GM19397 (cell line): ENCODE data around the gene WDFY4.

Source experiments
- ATAC-seq: cut with Tn5 transposase; IDR thresholded peaks from one replicate; pipeline ENCODE4 v1.9.1; 2021; ENCODE audit warnings: mild to moderate bottlenecking, moderate library complexity; ENCODE audit not compliant: unreplicated experiment

The WDFY4 gene

DNA sequence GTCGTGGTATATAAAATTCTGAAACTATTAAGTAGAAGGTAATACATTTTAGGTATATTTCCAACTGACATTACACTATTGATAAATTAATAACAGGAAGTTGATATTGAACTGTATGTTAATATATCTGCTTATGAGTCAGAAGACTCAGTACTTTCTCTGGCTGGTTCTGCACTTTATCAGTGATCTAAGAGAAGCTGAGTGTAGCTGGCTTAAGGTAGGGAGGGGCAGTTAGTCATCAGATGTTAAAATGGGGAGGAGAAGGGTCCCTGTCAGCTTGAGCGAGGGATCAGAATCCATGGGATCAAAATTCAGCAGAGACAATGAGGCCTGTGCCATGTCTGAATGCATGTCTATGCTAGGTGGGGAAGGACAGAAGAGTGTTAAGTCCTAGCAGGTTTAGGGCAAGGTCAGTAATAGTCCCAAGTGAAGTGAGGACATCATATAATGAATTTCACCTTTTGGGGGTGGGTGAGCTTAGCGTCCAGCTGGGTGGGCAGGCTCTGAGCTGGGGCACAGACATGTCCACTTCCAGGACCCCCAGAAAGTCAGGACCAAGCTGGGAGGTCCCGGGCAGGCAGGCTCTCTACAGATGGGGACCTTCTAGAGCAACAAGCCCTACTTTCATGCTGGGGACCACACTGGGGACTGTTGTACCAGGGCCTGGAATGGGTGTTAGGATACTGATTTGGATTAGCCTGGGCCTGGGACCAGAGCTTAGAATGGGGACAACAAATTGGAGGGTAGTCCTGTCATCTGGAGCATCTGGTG lies 82.9 kb downstream of the WDFY4 start:
- no peak for ATAC-seq

DNA sequence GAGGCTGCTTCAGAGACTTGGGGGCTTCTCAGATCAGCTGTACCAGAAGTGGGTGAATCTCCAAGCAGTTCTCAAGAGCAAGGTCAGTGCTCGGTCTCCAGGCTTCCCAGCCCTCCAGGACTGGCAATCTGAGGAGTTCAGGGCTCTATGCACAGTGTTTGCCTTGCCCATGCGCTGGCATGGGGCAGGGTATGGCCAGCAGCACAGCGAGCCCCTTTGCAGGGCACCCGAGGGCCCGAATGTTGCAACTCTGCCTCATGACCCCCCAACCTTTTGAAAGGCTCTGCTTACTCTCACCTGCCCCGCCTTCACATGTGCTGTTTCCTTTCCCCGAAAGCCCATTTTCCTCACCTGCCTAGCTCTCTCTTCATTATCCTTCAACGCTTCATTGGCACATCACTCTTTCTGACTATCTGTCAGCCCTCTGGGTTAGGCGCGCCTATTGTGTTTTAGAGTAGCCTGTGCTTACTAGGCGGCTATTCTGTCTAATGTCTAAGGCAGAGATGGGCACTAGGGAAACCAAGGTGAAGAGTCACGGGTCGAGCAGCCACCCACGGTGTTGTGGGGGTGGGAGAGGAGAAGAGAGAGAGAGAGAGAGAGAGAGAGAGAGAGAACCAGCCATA lies 83.6 kb downstream of the WDFY4 start:
- no peak for ATAC-seq

DNA sequence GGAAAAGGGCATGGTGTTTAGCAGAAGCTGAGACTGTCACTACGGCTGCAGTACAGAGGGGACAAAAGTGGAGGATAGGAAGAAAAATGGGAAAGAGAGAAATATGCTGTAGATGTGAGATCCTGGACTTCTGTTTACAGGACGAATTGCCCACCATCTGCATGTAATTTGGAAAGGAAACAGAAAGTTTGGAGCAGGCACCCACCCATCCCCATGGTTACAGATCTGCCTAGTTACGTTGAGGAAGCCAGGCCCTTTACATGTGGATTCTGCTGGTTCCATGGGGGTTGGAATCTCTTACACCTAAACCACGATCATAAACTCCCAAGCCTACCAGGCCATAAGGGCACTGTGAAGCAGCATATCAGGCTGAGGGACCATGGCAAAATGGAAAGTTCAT lies 84.3 kb downstream of the WDFY4 start:
- no peak for ATAC-seq

DNA sequence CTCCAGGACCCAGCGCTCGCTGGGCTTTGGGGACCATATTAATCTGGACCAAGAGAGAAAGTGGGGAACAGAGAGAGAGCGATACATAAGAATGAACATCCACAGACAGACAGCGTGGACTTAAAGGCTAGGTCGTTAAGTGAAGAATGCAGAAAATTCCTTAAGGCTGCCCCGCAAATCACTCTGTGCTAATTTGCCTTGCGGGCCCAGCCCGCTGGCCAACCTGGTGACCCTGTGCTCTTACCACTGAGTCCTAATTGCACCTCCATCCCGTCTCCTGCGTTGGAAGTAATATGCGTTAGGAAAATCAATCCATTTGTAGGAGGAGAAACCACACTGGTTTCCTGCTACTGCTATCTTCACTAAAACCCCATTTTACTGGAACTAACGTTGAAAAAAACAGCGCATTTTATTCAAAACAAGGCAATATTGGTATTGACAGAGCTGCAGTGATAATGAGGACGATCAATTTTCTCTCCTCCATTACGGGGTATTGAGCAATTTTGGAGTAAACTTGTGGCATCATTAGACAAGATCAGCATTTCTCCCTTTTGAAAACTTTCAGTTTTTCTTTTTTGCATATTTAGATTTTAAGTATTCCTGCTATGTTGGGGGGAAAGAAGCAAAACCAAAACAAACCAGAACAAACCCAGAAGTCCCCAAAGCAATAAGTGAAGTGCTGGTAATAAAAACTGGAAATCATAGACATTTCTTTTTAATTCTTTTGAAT lies 85.2 kb downstream of the WDFY4 start:
- ATAC-seq = no peak

DNA sequence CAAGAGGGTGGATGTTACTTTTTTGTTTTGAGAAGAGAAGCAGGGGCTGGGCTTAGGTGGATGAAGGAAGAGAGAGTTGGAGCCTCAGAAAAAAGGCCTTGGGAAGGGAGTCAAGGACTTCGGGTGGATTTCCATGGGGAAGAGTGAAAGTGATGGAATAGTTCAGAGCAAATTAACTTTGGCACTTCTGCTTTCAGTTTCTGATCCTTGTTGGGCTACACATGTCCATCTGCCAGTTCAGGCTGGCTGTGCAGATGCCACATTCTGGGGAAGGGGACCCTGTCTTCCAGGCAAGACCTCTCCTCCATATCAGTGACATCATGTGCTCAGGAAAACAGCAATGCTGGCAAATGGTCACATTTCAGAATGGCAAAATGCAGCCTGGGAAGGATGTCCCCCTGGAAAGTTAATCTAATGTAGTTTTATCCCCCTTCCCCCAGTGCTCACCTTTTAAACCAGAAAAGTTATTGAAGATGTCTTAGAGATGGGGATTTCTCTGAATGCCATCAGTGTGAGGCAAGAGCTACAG lies 86.0 kb downstream of the WDFY4 start:
- no peak for ATAC-seq

DNA sequence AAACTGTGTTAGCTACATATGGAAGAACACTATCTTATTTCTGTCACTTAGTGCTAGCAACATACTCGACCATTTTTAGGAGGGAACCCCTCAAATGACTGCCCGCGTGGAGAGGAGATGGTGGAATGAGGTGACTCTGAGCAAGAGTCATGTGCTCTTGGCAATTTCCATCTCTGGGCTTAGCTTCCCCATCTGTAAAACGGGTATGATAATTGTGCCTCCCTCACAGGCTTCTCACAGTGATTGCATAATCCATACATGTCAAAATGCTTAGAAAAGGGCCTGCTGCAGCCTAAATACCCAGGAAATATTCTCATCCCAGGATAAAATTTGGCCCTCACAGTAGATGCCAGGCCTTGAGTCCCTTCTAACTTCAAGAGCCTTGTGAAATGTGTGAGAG lies 86.6 kb downstream of the WDFY4 start:
- ATAC-seq = no peak

DNA sequence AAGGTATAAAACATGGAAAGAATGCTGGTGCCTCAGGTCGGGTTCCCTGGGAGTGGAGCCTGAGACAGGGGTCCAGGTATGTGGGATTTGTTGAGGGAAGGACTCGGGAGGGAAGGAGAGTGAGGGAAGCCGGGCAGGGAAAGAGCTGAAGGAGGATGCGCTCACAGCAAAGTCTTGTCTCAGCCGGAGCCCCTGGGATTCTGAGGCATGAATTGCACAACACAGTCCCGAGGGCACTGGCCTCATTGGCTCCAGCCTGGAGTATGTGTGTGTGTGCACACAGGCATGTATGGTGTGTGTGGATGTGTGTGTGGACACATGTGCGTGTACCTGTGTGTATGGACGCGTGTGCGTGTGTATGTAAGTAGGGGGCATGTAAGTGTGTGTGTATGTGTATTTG lies 87.4 kb downstream of the WDFY4 start:
- no peak for ATAC-seq

DNA sequence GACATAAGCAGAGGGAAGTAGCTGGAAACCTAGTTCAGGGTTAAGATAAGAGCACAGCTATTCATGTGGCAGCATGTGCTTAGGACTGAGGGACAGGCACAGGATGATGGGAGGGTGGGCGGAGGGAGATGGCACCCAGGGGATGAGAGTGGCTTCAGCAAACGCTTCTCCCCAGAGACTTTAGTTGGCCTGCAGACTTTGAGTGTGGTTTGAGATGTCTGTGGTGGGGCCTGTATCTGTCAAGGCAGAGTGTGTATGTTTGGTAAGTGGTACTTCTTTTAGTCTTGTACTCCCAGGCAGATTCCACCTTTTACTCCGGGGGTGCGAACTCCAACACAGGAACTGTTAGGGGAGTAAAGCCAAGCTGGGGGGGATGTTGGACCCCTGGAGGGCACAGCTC lies 88.9 kb downstream of the WDFY4 start:
- ATAC-seq = peak; percentile 47

DNA sequence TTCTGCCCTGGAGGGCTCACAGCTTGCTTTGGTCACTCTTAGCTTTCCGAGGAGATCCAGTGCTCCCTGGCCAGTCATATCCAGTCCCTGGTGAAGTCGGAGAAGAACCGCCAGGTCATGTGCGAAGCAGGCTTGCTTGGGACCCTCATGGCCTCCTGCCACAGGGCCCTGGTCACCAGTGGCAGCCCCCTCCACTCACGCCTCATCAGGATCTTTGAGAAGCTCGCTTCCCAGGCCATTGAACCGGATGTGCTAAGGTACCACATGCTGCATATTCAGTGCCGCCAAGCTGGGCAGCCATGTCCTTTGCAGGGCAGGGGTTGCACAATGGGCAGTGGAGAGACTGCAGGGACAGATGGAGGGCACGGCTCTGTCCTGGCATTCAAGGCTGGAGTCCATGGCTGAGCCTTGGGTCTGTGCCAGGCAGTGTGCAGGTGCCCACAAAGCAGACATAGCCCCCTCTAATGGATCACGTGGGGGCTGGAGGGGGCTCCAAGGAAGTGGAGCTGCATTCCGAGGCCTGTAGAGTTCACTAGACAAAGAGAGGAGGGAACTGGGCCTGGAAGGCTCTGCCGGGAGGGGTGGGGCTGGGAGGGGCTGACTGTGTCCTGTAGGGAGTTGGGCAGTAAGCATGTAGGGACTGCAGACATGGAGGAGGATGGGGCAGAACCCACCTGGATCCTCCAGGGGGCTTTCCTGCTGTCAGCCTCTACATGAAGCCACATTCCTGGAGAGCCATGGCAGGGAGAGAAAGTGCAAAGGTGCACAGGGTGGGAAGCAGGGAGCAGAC lies 89.9 kb downstream of the WDFY4 start:
- ATAC-seq = no peak

DNA sequence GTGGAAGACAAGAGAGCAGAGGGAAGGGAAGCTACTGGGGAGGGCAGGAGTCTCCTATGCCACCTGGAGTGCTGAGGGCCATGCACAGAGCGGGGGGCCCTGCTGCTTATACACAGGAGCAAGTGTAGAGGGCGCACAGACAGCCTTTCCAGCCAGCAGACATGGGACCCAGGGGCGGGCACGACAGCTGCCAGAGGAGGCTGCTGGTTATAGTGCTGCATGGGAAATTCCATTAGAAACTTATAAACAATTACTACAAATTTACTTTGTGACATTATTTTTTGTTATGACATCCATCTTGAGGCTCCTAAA lies 90.5 kb downstream of the WDFY4 start:
- no peak for ATAC-seq

DNA sequence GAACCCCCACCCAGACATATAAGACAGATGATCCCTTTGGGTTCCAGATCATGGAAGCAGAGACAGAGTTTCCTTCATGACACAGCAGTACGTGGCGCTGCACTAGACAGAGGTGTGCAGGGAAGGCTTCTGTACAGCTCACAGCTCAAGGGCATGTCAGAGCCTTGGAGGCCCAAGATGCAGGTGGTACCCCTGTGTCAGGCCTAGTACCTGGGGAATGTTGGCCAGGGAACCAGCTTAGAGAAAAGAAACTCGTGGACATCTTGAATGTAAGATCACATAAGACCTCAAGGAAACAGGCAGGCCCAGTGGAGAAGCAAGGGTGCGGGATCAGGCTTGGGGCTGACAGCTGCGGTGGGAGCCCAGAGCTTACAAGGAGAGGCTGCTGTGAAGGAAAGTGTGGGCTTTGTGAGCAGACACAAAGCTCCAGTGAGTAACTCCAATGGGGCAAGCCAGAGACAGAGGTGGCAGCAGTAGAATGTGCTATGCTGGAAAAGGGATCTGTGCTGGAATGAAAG lies 91.4 kb downstream of the WDFY4 start:
- ATAC-seq = no peak

DNA sequence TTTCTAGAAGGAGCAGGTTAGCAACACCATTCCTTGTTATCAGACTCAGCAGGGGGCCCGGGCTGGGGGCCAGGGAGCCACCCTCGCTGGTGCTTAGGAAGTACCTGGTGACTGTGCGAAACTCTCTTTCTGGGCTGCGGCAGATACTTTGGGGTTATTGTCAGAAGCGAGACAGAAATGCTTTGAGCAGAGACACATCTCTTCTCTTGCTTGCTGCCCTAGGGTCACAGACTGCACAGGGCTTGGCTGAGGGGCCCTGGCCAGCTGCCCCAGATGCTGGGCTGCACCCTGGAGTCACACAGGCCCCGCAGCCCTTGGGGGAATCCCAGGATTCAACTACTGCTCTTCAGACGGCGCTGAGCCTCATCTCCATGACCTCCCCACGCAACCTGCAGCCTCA lies 91.9 kb downstream of the WDFY4 start:
- ATAC-seq = no peak

DNA sequence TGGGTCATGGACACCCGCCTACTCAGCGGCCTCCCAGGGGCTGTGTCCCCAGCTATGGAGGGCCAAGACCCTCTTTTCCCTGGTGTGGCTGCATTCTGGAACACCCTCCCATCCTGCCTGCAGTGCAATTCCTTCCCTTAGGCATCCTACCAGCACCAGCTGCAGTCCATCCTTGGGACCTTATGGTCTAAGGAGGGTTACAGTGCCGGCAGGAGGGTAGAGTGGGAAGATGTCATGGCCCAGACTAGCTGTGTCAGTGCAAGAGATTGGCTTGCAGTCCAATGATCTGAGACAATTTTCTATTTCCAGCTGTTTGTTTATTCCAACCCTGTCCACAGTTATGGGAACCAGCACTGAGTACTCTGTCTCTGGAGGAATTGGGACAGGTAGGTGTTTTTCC lies 92.4 kb downstream of the WDFY4 start:
- ATAC-seq = no peak

DNA sequence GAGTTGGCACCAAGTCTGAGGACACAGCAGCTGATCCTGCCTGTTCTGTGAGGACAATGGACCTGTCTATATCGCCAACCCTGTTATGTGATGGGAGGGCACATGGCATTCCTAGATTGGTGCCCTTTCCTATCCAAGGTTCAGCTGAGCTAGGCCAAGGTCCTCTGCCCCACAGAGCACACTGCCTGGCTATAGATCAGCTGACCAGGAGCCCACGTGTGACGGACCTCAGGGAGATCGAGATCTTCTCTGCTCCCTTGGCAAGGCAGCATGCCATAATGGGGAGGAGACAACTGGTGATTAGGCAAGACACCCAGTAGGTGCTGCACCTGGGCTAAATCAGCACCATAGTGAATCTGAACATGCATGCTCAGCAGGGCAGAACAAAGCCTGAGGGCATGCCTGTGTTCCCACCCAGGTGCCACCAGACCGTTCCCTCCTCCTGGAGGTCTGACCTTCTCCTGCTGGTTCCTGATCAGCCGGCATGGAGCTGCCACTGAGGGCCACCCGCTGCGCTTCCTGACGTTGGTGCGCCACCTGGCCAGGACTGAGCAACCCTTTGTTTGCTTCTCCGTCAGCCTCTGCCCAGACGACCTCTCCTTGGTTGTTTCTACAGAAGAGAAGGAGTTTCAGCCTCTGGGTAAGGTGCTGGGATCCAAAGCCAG lies 93.7 kb downstream of the WDFY4 start:
- no peak for ATAC-seq

DNA sequence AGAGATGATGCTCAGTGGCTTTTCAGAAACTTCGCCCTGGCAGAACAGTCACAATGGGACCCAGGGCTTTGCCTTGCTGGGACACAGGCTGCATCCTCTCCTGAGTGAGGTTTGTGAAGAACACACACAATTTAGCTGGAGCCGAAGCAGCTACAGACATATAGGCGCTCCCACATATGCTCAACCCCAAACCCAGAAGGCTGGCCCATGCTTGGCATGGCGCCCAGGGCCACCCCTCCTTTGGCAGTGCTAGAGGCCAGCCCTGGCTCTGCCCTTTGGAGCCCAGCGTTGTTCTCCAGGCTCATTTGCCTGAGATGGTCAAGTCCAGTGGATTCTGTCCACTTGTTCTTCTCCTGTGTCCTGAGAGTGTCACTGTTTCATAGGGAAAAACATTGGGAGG lies 94.4 kb downstream of the WDFY4 start:
- no peak for ATAC-seq

DNA sequence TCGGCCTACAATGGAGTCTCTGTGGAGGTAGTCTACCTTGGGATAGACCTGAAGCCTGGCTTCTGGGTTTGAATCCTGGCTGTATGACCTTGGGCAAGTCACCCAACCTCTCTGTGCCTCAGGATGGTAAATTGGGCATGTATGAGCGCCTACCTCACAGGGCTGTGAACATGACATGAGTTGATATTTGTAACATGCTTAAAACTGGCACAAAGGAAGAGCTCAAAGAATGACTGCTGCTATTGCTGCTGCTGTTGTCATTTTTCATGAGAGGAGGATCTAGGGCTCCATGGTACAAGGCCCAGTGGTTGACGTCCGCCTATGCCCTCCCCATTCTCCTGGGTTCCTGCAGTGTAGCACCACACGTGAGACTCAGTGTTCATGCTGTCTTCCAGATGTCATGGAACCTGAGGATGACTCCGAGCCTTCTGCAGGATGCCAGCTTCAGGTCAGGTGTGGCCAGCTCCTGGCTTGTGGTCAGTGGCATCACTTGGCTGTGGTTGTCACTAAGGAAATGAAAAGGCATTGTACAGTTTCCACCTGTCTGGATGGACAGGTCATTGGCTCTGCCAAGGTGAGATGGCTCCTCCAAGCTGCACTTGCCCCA lies 95.0 kb downstream of the WDFY4 start:
- no peak for ATAC-seq

DNA sequence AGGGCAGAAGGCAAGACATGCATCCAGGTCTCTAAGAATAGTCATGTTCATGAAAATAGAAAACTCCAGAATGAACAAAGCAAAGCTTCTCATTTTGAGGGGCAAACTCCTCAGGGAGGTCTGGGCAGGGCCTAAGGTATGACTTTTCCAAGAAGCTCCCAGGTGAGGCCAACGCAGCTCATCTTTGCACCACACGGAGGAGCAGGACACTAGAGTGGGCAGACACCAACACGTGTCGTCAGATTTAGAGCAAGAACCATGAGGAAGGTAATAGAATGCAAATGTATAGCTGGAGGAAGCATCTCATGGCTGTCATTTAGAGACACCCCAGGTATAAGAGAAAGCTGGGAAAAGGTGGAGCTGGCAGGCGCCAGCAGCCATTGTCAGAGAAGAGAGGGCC lies 95.7 kb downstream of the WDFY4 start:
- ATAC-seq = no peak

DNA sequence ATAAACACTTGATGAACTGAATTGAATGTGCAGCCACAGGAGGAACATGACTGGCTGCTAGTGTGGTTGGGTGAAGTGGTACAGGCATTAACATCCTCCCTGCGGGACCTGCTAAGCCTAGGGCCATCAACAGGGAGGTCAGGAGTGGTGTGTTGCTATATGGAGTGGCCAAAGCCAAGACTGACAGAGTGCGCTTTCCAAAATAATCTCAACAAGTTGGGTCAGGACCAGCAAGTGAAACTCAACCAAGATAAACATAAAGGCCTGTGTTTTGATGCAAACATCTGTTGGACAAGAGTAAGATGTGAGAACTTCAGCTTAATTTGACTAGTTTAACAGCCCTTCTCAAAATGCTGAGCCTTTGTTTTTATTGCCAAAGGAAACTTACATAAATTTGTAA lies 97.7 kb downstream of the WDFY4 start:
- ATAC-seq = no peak

DNA sequence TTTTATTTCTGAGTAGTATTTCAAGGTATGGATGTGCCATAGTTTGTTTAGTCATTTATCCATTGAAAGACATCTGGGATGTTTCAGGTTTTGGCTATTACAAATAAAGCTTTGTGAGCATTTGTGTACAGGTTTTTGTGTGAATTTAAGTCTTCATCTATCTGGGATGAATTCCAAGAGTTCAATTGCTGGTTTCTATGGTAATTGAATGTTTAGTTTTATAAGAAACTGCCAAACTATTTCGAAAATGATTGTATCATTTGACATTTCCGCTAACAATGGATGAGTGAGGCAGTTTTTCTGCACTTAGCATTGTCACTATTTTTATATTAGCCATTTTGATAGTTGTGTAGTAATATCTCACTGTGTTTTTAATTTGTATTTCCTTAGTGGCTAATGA lies 99.4 kb downstream of the WDFY4 start:
- no peak for ATAC-seq

DNA sequence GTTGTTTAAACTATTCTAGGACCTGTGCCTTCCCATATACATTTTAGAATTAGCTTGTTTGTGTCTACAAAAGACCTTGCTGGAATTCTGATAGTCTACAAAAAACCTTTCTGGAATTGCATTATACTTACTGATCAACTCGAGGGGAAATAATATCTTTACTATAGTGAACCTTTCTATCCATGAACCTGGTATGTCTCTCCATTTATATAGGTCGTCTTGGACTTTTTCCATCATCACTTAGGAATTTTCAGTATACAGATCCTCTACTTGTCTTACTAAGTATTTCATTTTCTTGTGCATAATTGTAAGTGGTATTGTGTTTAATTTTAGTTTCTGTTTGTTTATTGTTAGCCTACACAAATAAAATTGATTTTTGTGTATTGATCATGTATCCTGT lies 101.1 kb downstream of the WDFY4 start:
- ATAC-seq = no peak
